ENCODE results near the gene HSD17B7. TPM values are rescaled to one million over a fixed set of nuclear protein-coding genes. Genes with fewer than 3 reads are reported as not detected.
"Not testable (repeated sequence)": the region's sequence is repeated elsewhere in the genome, so short reads cannot be mapped to it uniquely, and the experiment has no call there.

HSD17B7 gene
- total and polyA plus RNA-seq, 10 of the 15 experiments (the other 5 are each of a cell fraction or from before 2014, with no cell fraction given): 32.9 to 88.1 (median 36.3) TPM

GRCh38 chr1:162782671-162783070, 7.8 kb upstream of the HSD17B7 start:
- intact Hi-C loops (cut with micrococcal nuclease; ENCODE audit: unreplicated experiment): no loop called here
- ChIA-PET SMC1A (ENCODE audit: uncharacterized antibody, unreplicated experiment) (no interaction called here), CTCF (no interaction called here), RAD21 (ENCODE audit: unreplicated experiment) (no interaction called here), POLR2A (no interaction called here)
- Histone ChIP-seq H3K4me1 (ENCODE audit: control insufficient read depth, insufficient read depth, low read length) (no peaks in the 10 kb centered on the region), H3K4me3 (no peak overlapping the region), H3K36me3 (ENCODE audit: control insufficient read depth in 2 of 2, insufficient read depth in 2 of 2, low read length in 1 of 2) (no peaks in the 10 kb centered on the region), H3K79me2 (ENCODE audit: control insufficient read depth, insufficient read depth, low read length) (no peaks in the 10 kb centered on the region), H4K20me1 (ENCODE audit: control insufficient read depth, insufficient read depth) (no peaks in the 10 kb centered on the region), H3K9ac (ENCODE audit: control insufficient read depth, insufficient read depth, low read length) (no peak overlapping the region), H3K4me2 (ENCODE audit: control insufficient read depth, insufficient read depth) (no peak overlapping the region), H2AFZ (ENCODE audit: control insufficient read depth, low read depth, low read length) (no peak overlapping the region), H3K9me3 (replicated peaks; ENCODE audit: control insufficient read depth, insufficient read depth, low read length) (no peaks in the 10 kb centered on the region), H3K27me3 (replicated peaks in 1 of 2; ENCODE audit: control insufficient read depth in 2 of 2, insufficient read depth in 2 of 2, low read length in 1 of 2) (no peaks in the 10 kb centered on the region), H3K27ac (ENCODE audit: control insufficient read depth, insufficient read depth) (no peak overlapping the region)
- no peak for TF ChIP-seq WRNIP1 (IDR thresholded peaks at IDR 0.05; ENCODE audit: borderline replicate concordance, low read depth, low read length)
- no peak for TF ChIP-seq TCF3 (IDR thresholded peaks at IDR 0.05; ENCODE audit: borderline replicate concordance, insufficient read depth, low read depth, low read length)
- ATAC-seq (no peak), DNase-seq (ENCODE audit: low read depth, low spot score) (no peak), FAIRE-seq (no peak)
- in situ Hi-C loops (cut with MboI): no loop called here
- BruUV-seq (replicated peaks): no TSS peak

- H3K4me2 ChIP-seq (ENCODE audit: control insufficient read depth, insufficient read depth); CTCF ChIA-PET; in situ Hi-C loops (cut with MboI); H2AFZ ChIP-seq (ENCODE audit: control insufficient read depth, low read depth, low read length); BruUV-seq (replicated peaks); FAIRE-seq; H3K36me3 ChIP-seq (ENCODE audit: control insufficient read depth in 2 of 2, insufficient read depth in 2 of 2, low read length in 1 of 2); H3K4me3 ChIP-seq; H3K9ac ChIP-seq (ENCODE audit: control insufficient read depth, insufficient read depth, low read length); H3K27ac ChIP-seq (ENCODE audit: control insufficient read depth, insufficient read depth); ATAC-seq; H3K79me2 ChIP-seq (ENCODE audit: control insufficient read depth, insufficient read depth, low read length); POLR2A ChIA-PET; H3K9me3 ChIP-seq (replicated peaks; ENCODE audit: control insufficient read depth, insufficient read depth, low read length); DNase-seq (ENCODE audit: low read depth, low spot score); H3K27me3 ChIP-seq (replicated peaks in 1 of 2; ENCODE audit: control insufficient read depth in 2 of 2, insufficient read depth in 2 of 2, low read length in 1 of 2); H4K20me1 ChIP-seq (ENCODE audit: control insufficient read depth, insufficient read depth); H3K4me1 ChIP-seq (ENCODE audit: control insufficient read depth, insufficient read depth, low read length); SMC1A ChIA-PET (ENCODE audit: uncharacterized antibody, unreplicated experiment); RAD21 ChIA-PET (ENCODE audit: unreplicated experiment); intact Hi-C loops (cut with micrococcal nuclease; ENCODE audit: unreplicated experiment): not testable (repeated sequence)
- no CpG with 5 or more reads among the region's 1 CpG for WGBS (ENCODE audit: insufficient coverage, insufficient replicate concordance, low lambda C conversion rate, missing lambda C conversion rate)
Measured at GRCh38 chr1:162784926-162785325, 5.6 kb upstream of the HSD17B7 start.

- peak overlapping the region; percentile 7; the same call in 1 of the 2 replicates for H2AFZ ChIP-seq (ENCODE audit: control insufficient read depth, low read depth, low read length)
- RAD21 ChIA-PET (ENCODE audit: unreplicated experiment); intact Hi-C loops (cut with micrococcal nuclease; ENCODE audit: unreplicated experiment); H4K20me1 ChIP-seq (ENCODE audit: control insufficient read depth, insufficient read depth); H3K4me3 ChIP-seq; BruUV-seq (replicated peaks); POLR2A ChIA-PET; H3K79me2 ChIP-seq (ENCODE audit: control insufficient read depth, insufficient read depth, low read length); H3K4me2 ChIP-seq (ENCODE audit: control insufficient read depth, insufficient read depth); ATAC-seq; DNase-seq (ENCODE audit: low read depth, low spot score); H3K9me3 ChIP-seq (replicated peaks; ENCODE audit: control insufficient read depth, insufficient read depth, low read length); SMC1A ChIA-PET (ENCODE audit: uncharacterized antibody, unreplicated experiment); H3K4me1 ChIP-seq (ENCODE audit: control insufficient read depth, insufficient read depth, low read length); in situ Hi-C loops (cut with MboI); H3K27ac ChIP-seq (ENCODE audit: control insufficient read depth, insufficient read depth); FAIRE-seq; CTCF ChIA-PET; H3K36me3 ChIP-seq (ENCODE audit: control insufficient read depth in 2 of 2, insufficient read depth in 2 of 2, low read length in 1 of 2); H3K9ac ChIP-seq (ENCODE audit: control insufficient read depth, insufficient read depth, low read length); H3K27me3 ChIP-seq (replicated peaks in 1 of 2; ENCODE audit: control insufficient read depth in 2 of 2, insufficient read depth in 2 of 2, low read length in 1 of 2): not testable (repeated sequence)
- 100% methylated on average over 1 of the region's 1 CpG for WGBS (ENCODE audit: insufficient coverage, insufficient replicate concordance, low lambda C conversion rate, missing lambda C conversion rate)
Measured at GRCh38 chr1:162788783-162789182, 1.7 kb upstream of the HSD17B7 start.

GRCh38 chr1:162790985-162791357, 469 bp downstream of the HSD17B7 start:
- Histone ChIP-seq H3K27ac (ENCODE audit: control insufficient read depth, insufficient read depth) (peak overlapping the region; percentile 14; the same call in 1 of the 2 replicates), H3K4me3 (peak overlapping the region; percentile 73; the same call in 1 of the 2 replicates), H3K9ac (ENCODE audit: control insufficient read depth, insufficient read depth, low read length) (peak overlapping the region; percentile 2; the same call in 1 of the 2 replicates)
- TSS peak; percentile 86 for BruUV-seq (replicated peaks)
- H3K4me2 ChIP-seq (ENCODE audit: control insufficient read depth, insufficient read depth); DNase-seq (ENCODE audit: low read depth, low spot score); H3K79me2 ChIP-seq (ENCODE audit: control insufficient read depth, insufficient read depth, low read length); H3K36me3 ChIP-seq (ENCODE audit: control insufficient read depth in 2 of 2, insufficient read depth in 2 of 2, low read length in 1 of 2); CTCF ChIA-PET; POLR2A ChIA-PET; H4K20me1 ChIP-seq (ENCODE audit: control insufficient read depth, insufficient read depth); in situ Hi-C loops (cut with MboI); FAIRE-seq; H3K4me1 ChIP-seq (ENCODE audit: control insufficient read depth, insufficient read depth, low read length); H2AFZ ChIP-seq (ENCODE audit: control insufficient read depth, low read depth, low read length); H3K27me3 ChIP-seq (replicated peaks in 1 of 2; ENCODE audit: control insufficient read depth in 2 of 2, insufficient read depth in 2 of 2, low read length in 1 of 2); H3K9me3 ChIP-seq (replicated peaks; ENCODE audit: control insufficient read depth, insufficient read depth, low read length): not testable (repeated sequence)
- WGBS (ENCODE audit: insufficient coverage, insufficient replicate concordance, low lambda C conversion rate, missing lambda C conversion rate): 0% methylated on average over 6 of the region's 8 CpGs
- peak; percentile 1; the same call in 2 of the 3 replicates for ATAC-seq
- intact Hi-C loops (cut with micrococcal nuclease; ENCODE audit: unreplicated experiment): loop anchor here (5.0 kb wide), 1 partner anchor 164 kb away; no protein-coding TSS in a partner anchor
- ChIA-PET SMC1A (ENCODE audit: uncharacterized antibody, unreplicated experiment) (interaction anchor here (0.8 kb wide), 1 partner anchor 160 kb away, joined by 4 read pairs; the partner anchor contains the start of gene DDR2), RAD21 (ENCODE audit: unreplicated experiment) (interaction anchor here (1.7 kb wide), 1 partner anchor 160 kb away, joined by 5 read pairs; no protein-coding TSS in a partner anchor)

Data from GM12878 (cell line).